Ammon's horn (tissue), 1 donor: ENCODE data around the gene PPP1R14C.
"Not testable (repeated sequence)": the region's sequence is repeated elsewhere in the genome, so short reads cannot be mapped to it uniquely, and the experiment has no call there.

Experiments used
- DNase-seq: peaks from one replicate; pipeline ENCODE4 v3.0.0-alpha.2; 2016; ENCODE audit warnings: low spot score

The PPP1R14C gene

GRCh38 chr6:150142670-150143515 lies at the start of gene PPP1R14C:
Gene PPP1R14C (plus strand): TSS chr6:150143044. CDS start chr6:150143193, 149 bp downstream.
- DNase-seq: peak; percentile 61

GRCh38 chr6:150093397-150093796 lies 49.4 kb upstream of the PPP1R14C start:
- DNase-seq: peak; percentile 58

- DNase-seq: no peak
Observed at GRCh38 chr6:150098155-150098554, 44.7 kb upstream of the PPP1R14C start.

GRCh38 chr6:150099546-150099945 lies 43.3 kb upstream of the PPP1R14C start:
- no peak for DNase-seq

- DNase-seq: no peak
Observed at GRCh38 chr6:150099953-150100352, 42.9 kb upstream of the PPP1R14C start.

GRCh38 chr6:150100745-150101144 lies 42.1 kb upstream of the PPP1R14C start:
- DNase-seq: no peak

GRCh38 chr6:150102750-150103270 lies 40.0 kb upstream of the PPP1R14C start:
- DNase-seq: no peak

- DNase-seq: no peak
Observed at GRCh38 chr6:150112233-150112632, 30.6 kb upstream of the PPP1R14C start.

GRCh38 chr6:150115769-150116168 lies 27.1 kb upstream of the PPP1R14C start:
- no peak for DNase-seq

GRCh38 chr6:150116200-150116800 lies 26.5 kb upstream of the PPP1R14C start:
- DNase-seq: no peak

- no peak for DNase-seq
Observed at GRCh38 chr6:150118203-150118602, 24.6 kb upstream of the PPP1R14C start.

GRCh38 chr6:150118627-150119026 lies 24.2 kb upstream of the PPP1R14C start:
- no peak for DNase-seq

GRCh38 chr6:150119173-150119572 lies 23.7 kb upstream of the PPP1R14C start:
- peak; percentile 22 for DNase-seq

- no peak for DNase-seq
Observed at GRCh38 chr6:150123645-150124044, 19.2 kb upstream of the PPP1R14C start.

GRCh38 chr6:150124235-150124634 lies 18.6 kb upstream of the PPP1R14C start:
- DNase-seq: no peak

GRCh38 chr6:150126641-150127291 lies 16.1 kb upstream of the PPP1R14C start:
- no peak for DNase-seq

GRCh38 chr6:150128425-150128824 lies 14.4 kb upstream of the PPP1R14C start:
- no peak for DNase-seq

- no peak for DNase-seq
Observed at GRCh38 chr6:150129616-150130505, 13.0 kb upstream of the PPP1R14C start.

GRCh38 chr6:150133686-150134085 lies 9.2 kb upstream of the PPP1R14C start:
- DNase-seq: no peak

GRCh38 chr6:150134280-150134920 lies 8.4 kb upstream of the PPP1R14C start:
- no peak for DNase-seq

- DNase-seq: not testable (repeated sequence)
Observed at GRCh38 chr6:150137711-150138110, 5.1 kb upstream of the PPP1R14C start.
